GM12865 (cell line): ENCODE results near the gene ARHGAP24.

Experiments
- DNase-seq: peaks from one replicate; pipeline ENCODE4 v3.0.0; 2010; ENCODE audit warnings: low read depth
- H3K4me3 ChIP-seq: 2 replicates; pipeline ENCODE4 v1.5.1; 2011; ENCODE audit warnings: mild to moderate bottlenecking, low read depth, low read length, control low read depth
- TF ChIP-seq, protein P1 (sequence below): IDR thresholded peaks from 2 replicates; pipeline ENCODE4 v1.5.1; 2011; ENCODE audit warnings: low read length, control low read depth, low read depth, inconsistent platforms; ENCODE audit not compliant: insufficient read depth; ENCODE audit errors: missing control alignments

Gene ARHGAP24

GRCh38 chr4:85720735-85721134 is 245.8 kb downstream of the ARHGAP24 start:
- no peak for DNase-seq
- TF ChIP-seq, protein P1, sequence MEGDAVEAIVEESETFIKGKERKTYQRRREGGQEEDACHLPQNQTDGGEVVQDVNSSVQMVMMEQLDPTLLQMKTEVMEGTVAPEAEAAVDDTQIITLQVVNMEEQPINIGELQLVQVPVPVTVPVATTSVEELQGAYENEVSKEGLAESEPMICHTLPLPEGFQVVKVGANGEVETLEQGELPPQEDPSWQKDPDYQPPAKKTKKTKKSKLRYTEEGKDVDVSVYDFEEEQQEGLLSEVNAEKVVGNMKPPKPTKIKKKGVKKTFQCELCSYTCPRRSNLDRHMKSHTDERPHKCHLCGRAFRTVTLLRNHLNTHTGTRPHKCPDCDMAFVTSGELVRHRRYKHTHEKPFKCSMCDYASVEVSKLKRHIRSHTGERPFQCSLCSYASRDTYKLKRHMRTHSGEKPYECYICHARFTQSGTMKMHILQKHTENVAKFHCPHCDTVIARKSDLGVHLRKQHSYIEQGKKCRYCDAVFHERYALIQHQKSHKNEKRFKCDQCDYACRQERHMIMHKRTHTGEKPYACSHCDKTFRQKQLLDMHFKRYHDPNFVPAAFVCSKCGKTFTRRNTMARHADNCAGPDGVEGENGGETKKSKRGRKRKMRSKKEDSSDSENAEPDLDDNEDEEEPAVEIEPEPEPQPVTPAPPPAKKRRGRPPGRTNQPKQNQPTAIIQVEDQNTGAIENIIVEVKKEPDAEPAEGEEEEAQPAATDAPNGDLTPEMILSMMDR, result no peak
- no peak overlapping the region for H3K4me3 ChIP-seq

GRCh38 chr4:85722401-85722800 is 247.5 kb downstream of the ARHGAP24 start:
- no peak overlapping the region for H3K4me3 ChIP-seq
- TF ChIP-seq, protein P1, result no peak
- no peak for DNase-seq

DNA sequence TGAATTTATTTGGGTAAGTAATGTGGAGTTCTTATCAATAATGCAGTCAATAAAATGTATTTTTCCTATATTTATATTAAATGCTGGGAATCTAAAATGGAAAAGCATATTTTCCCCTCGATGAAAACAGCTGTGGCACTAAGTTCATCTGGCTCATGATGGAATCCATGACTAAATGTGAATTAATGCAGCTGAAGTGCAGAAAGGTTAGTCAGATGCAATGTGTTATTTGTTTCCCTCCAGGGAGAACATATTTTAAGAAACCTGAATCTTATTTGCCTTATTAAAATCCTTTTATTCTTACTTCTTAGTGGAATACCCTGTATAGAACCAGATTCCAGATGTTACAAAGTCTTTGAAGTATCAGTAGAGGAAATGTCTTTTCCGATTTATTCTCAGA is 247.9 kb downstream of the ARHGAP24 start:
- TF ChIP-seq, protein P1, result no peak
- DNase-seq, result no peak
- no peak overlapping the region for H3K4me3 ChIP-seq

- DNase-seq, result peak; percentile 55
- TF ChIP-seq, protein P1, result no peak
- H3K4me3 ChIP-seq, result no peak overlapping the region
These were observed 250.0 kb downstream of the ARHGAP24 start for GRCh38 chr4:85724791-85725563.

- no peak overlapping the region for H3K4me3 ChIP-seq
- TF ChIP-seq, protein P1, result no peak
- peak; percentile 75 for DNase-seq
These were observed 250.8 kb downstream of the ARHGAP24 start for GRCh38 chr4:85725721-85726170.

- TF ChIP-seq, protein P1, result no peak
- H3K4me3 ChIP-seq, result no peak overlapping the region
- DNase-seq, result no peak
These were observed 251.6 kb downstream of the ARHGAP24 start for GRCh38 chr4:85726555-85726954.

GRCh38 chr4:85728464-85728863 is 253.5 kb downstream of the ARHGAP24 start:
- DNase-seq, result no peak
- H3K4me3 ChIP-seq, result no peak overlapping the region
- TF ChIP-seq, protein P1, result no peak
